GM18499 (cell line): ENCODE measurements around the gene ZNF445.
"Not testable (repeated sequence)": the region's sequence is repeated elsewhere in the genome, so short reads cannot be mapped to it uniquely, and the experiment has no call there.

Source experiments
- ATAC-seq: cut with Tn5 transposase; IDR thresholded peaks from one replicate; pipeline ENCODE4 v1.9.1; 2021; ENCODE audit warnings: moderate number of reproducible peaks; ENCODE audit not compliant: insufficient read depth, unreplicated experiment

Gene ZNF445

GRCh38 chr3:44477312-44478030 is at the start of gene ZNF445:
Gene ZNF445, minus strand, starts transcription at chr3:44477670. Its CDS starts 22,121 bp downstream, at chr3:44455549.
- no peak for ATAC-seq

GRCh38 chr3:44525060-44525459 is 47.6 kb upstream of the ZNF445 start:
- no peak for ATAC-seq

GRCh38 chr3:44522494-44522933 is 45.0 kb upstream of the ZNF445 start:
- no peak for ATAC-seq

- no peak for ATAC-seq
These were observed 44.3 kb upstream of the ZNF445 start for GRCh38 chr3:44521721-44522120.

GRCh38 chr3:44518782-44519156 is 41.3 kb upstream of the ZNF445 start:
- no peak for ATAC-seq

- ATAC-seq, result no peak
These were observed 38.8 kb upstream of the ZNF445 start for GRCh38 chr3:44516230-44516629.

- ATAC-seq, result no peak
These were observed 36.0 kb upstream of the ZNF445 start for GRCh38 chr3:44513513-44513912.

- ATAC-seq, result no peak
These were observed 33.7 kb upstream of the ZNF445 start for GRCh38 chr3:44511238-44511566.

- no peak for ATAC-seq
These were observed 32.5 kb upstream of the ZNF445 start for GRCh38 chr3:44510000-44510368.

- ATAC-seq, result no peak
These were observed 32.0 kb upstream of the ZNF445 start for GRCh38 chr3:44509393-44509921.

- ATAC-seq, result no peak
These were observed 29.5 kb upstream of the ZNF445 start for GRCh38 chr3:44506961-44507360.

GRCh38 chr3:44506556-44506955 is 29.1 kb upstream of the ZNF445 start:
- no peak for ATAC-seq

GRCh38 chr3:44504566-44504965 is 27.1 kb upstream of the ZNF445 start:
- no peak for ATAC-seq

- ATAC-seq, result not testable (repeated sequence)
These were observed 25.7 kb upstream of the ZNF445 start for GRCh38 chr3:44503178-44503577.

- ATAC-seq, result no peak
These were observed 24.5 kb upstream of the ZNF445 start for GRCh38 chr3:44501971-44502370.

- not testable (repeated sequence) for ATAC-seq
These were observed 22.4 kb upstream of the ZNF445 start for GRCh38 chr3:44499899-44500168.

GRCh38 chr3:44499149-44499898 is 21.9 kb upstream of the ZNF445 start:
- ATAC-seq, result no peak

- no peak for ATAC-seq
These were observed 18.4 kb upstream of the ZNF445 start for GRCh38 chr3:44495636-44496415.

- no peak for ATAC-seq
These were observed 15.0 kb upstream of the ZNF445 start for GRCh38 chr3:44492496-44492895.

GRCh38 chr3:44482721-44483120 is 5.3 kb upstream of the ZNF445 start:
- ATAC-seq, result no peak

GRCh38 chr3:44478606-44479094 is 1.2 kb upstream of the ZNF445 start:
- ATAC-seq, result no peak
